GM12872 (cell line): ENCODE measurements around the gene FBXO11.

Experiments used
- CTCF ChIP-seq: IDR thresholded peaks from 3 replicates; pipeline ENCODE4 v1.5.1; 2011; ENCODE audit warnings: low read depth, mild to moderate bottlenecking, low read length, moderate library complexity; ENCODE audit not compliant: insufficient read depth

The FBXO11 gene

GRCh38 chr2:47903781-47904490 is 2.4 kb downstream of the FBXO11 start:
- no peak for TF ChIP-seq CTCF

GRCh38 chr2:47900857-47901256 is 5.4 kb downstream of the FBXO11 start:
- TF ChIP-seq CTCF, result no peak

GRCh38 chr2:47899915-47900816 is 6.1 kb downstream of the FBXO11 start:
- no peak for TF ChIP-seq CTCF

- no peak for TF ChIP-seq CTCF
Observed at GRCh38 chr2:47897883-47898731, 8.2 kb downstream of the FBXO11 start.

GRCh38 chr2:47896450-47896968 is 9.8 kb downstream of the FBXO11 start:
- TF ChIP-seq CTCF, result no peak

GRCh38 chr2:47893771-47894170 is 12.5 kb downstream of the FBXO11 start:
- no peak for TF ChIP-seq CTCF
